ENCODE measurements around the gene MYBPC1.
A peak's percentile ranks its signal among the peaks of the same experiment; 100 is the strongest.
"Not testable (repeated sequence)": the region's sequence is repeated elsewhere in the genome, so short reads cannot be mapped to it uniquely, and the experiment has no call there.

MYBPC1 gene

DNA sequence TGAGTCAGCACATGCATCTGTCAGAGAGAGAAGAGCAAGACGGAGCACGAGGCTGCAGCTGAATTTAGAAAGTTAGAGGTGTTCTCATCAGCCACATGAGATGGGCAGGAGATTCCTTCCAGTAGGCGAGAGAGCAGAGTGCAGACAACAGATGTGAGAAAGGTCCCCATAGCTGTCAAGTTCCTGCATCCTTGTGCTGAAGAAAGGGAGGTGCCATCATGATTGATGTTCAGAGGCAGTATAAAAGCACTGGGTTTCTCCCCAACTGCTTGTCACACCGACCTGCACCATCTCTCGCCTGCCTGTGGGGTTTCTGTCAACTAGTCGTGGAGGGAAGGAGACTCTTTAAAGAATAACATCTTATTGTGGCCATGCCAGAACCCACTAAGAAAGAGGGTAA, at the start of gene MYBPC1:
Gene MYBPC1 (plus strand): TSS at position 272 of the 400 bp plus-strand sequence. CDS start 100 bp downstream, at position 372.
- DNase-seq (ENCODE audit: low read depth): no peak

GRCh38 chr12:101551362-101552114, 43.2 kb upstream of the MYBPC1 start:
- no peak for DNase-seq (ENCODE audit: low read depth)

DNA sequence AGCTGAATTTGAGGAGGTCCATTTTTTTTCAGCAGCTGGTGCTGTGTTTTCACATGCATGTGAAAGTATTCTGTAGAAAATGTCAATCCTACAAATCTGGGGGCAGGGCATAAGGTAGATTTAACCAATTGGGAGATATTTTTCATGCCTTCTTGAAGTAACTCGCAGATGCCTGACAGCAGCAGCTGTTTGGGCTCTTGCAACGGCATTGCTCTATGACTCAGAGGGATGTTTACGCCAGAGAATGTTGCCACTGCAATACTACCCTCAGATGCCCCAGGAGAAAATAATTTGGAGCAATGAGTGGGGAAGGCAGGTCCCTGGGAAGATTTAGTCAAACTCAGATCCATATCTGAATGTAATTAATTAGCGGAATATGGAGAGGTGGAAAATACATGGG, 42.5 kb upstream of the MYBPC1 start:
- peak; percentile 12 for DNase-seq (ENCODE audit: low read depth)

- DNase-seq (ENCODE audit: low read depth): no peak
Observed at GRCh38 chr12:101557094-101557493, 37.7 kb upstream of the MYBPC1 start.

- not testable (repeated sequence) for DNase-seq (ENCODE audit: low read depth)
Observed at GRCh38 chr12:101558726-101559125, 36.0 kb upstream of the MYBPC1 start.

GRCh38 chr12:101563212-101563611, 31.6 kb upstream of the MYBPC1 start:
- DNase-seq (ENCODE audit: low read depth): no peak

- no peak for DNase-seq (ENCODE audit: low read depth)
Observed at GRCh38 chr12:101564912-101565311, 29.9 kb upstream of the MYBPC1 start.

DNA sequence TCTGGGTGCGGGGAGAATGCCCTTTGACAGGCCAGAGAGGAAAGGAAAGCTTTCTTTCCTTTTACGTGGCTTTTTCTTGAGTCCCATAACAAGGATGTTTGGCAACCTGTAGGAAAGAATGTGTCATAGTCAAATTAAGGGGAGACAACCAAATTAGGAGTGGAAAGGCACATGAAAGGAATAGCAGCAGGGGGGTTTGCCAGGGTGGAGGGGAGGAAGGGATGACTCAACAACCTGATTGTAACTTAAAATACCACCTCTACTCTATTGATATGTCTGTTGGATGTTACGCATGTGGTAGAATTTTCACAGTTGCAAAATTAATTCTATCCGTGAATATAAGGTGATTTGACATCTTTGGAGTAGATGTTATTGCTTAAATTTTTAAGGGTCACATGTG, 28.5 kb upstream of the MYBPC1 start:
- DNase-seq (ENCODE audit: low read depth): no peak

DNA sequence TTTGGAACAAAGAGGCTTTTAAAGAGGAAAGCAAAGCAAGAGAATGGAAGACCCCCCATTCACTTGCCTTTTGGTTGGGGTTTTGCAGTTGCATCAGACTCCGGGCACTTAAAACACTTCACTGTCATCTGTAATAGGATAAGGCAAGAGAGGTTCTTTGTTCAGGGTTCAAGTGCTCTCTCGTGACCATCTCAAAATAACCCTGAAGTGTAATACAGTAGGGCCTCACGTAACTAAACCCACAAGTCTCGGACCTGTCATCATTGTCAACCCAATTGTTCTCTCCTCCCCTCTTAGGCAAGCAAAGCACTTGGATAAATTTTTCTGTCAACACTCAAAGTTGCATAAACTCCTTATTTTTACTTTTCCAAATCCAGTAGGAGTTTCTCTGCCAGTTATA, 26.9 kb upstream of the MYBPC1 start:
- no peak for DNase-seq (ENCODE audit: low read depth)

DNA sequence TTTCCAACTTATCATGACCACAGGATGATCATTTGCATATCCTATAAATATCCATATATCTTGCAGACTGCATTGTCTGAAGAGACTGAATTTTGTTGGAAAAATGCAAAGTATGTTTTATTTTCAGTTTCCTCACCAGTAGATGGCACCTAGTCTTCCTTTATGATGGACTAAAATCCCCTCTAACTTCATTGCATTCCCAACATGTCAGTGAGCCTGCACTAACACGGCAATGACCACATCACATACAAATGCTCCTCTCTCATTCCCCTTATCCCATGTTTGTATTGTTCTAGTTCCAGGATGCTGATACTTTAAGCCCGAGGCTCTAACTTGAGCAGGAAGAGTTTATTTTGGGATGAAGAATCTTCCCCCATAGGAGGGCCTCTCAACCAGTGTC, 24.7 kb upstream of the MYBPC1 start:
- DNase-seq (ENCODE audit: low read depth): peak; percentile 13

- no peak for DNase-seq (ENCODE audit: low read depth)
Observed at GRCh38 chr12:101571105-101571504, 23.7 kb upstream of the MYBPC1 start.

GRCh38 chr12:101573743-101574142, 21.0 kb upstream of the MYBPC1 start:
- no peak for DNase-seq (ENCODE audit: low read depth)

DNA sequence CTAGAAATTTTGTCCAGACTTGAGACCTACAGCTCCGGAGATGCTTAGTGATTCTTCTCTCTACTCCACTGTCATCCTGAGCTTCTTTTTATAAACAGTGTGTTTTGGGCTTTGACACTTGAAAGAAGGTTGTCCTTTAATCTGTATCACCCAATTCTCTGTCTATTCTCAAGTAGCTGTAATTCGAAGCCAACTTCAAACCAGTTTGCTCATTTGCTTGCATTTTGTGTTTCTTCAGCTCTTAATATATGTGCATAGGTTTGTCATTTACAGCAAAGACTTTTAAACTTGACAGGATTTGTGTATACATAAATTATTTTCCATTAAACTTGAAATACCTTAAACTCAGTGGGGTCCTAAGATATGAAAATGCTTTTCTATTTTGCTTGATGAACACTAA, 16.4 kb upstream of the MYBPC1 start:
- no peak for DNase-seq (ENCODE audit: low read depth)

DNA sequence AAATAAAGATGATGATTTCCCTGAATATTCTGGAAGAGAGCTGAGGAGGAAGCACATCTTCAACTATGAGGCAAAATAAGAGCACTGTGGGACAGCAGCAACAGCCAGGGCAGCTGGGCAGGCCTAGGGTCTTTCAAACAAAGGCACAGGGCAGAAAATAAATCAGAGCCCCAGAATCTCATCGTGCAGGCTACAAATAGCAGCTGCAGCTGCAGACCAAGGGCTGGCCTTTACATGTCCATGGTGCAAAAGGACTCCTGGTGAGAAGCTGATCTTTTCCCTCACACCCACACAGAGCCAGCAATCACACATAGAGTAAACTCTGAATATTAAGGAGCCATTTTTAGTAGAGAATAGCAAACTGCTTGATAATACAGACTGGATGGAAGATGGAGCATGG, 13.6 kb upstream of the MYBPC1 start:
- no peak for DNase-seq (ENCODE audit: low read depth)

DNA sequence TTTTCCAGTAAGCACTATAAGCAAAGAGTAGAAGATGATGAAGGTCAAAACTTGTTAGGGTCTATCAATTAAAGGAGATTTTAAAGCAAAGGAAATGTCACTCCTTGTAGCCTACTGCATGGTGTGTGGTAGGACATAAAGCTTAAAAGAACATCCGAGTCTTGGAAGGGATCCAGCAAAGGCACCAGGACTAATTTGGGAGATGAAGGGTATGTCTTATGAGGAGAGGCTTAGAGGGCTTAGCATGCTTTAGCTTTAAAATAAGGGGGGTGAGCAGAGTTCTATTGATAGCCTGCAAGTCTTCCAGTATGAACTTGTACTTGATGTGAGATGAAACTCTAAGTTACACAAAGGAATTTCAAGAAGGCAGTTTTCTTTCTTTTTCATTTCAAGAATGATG, 11.8 kb upstream of the MYBPC1 start:
- DNase-seq (ENCODE audit: low read depth): no peak

DNA sequence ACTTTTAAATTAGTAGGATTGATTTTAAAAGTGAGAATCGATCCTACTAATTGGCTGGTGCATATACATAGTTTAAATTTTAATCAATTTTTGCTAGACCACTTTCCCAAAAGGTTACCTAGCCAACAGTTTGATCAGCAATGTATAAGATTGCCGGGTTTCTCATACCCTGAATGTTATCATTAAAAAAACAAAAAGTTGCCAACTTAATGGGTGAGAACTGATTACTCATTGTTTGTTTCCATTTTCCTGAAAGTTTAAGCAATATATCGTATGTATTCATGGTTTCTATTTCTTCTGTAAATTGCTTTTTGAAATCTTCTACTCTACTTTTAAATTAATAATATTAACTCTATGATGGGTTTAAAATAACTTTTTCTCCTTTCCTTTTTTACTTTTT, 4.4 kb upstream of the MYBPC1 start:
- no peak for DNase-seq (ENCODE audit: low read depth)

DNA sequence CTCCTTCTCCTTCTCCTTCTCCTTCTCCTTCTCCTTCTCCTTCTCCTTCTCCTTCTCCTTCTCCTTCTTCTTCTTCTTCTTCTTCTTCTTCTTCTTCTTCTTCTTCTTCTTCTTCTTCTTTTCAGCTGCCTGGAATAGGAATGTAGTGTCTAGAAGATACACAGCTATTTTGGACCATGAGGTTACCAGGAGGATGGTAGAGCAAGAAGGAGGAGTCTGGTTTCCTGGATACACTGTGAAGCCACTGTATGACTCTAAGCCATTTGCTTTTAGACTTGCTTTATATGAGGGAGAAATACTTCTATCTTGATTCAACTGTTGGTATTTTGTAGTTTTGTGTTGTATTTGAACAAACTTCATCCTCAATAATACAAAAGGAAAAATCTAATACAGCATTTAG, 3.0 kb upstream of the MYBPC1 start:
- DNase-seq (ENCODE audit: low read depth): no peak

GRCh38 chr12:101592448-101592847, 2.3 kb upstream of the MYBPC1 start:
- DNase-seq (ENCODE audit: low read depth): no peak

GRCh38 chr12:101592921-101593320, 1.9 kb upstream of the MYBPC1 start:
- no peak for DNase-seq (ENCODE audit: low read depth)

GRCh38 chr12:101596172-101596571, 1.4 kb downstream of the MYBPC1 start:
- DNase-seq (ENCODE audit: low read depth): no peak

DNA sequence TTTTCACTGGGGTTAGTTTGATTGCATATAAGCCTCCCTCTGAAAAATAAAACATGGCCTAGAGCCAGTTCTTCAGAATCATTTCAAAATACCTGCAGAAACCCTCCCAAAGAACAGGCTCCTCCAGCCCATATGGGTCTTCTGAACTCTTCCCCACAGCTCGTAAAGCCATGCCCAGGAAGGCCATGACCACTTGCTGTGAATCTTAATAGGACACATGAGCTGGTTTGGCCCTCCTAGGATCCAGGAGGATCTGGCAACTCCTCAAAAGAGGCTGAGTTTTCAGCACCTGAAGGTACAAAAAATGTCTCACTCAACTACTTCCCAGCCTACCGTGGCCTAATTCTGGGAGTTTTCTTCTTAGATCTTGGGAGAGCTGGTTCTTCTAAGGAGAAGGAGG, 2.4 kb downstream of the MYBPC1 start:
- no peak for DNase-seq (ENCODE audit: low read depth)

GRCh38 chr12:101598483-101598882, 3.7 kb downstream of the MYBPC1 start:
- DNase-seq (ENCODE audit: low read depth): no peak

DNA sequence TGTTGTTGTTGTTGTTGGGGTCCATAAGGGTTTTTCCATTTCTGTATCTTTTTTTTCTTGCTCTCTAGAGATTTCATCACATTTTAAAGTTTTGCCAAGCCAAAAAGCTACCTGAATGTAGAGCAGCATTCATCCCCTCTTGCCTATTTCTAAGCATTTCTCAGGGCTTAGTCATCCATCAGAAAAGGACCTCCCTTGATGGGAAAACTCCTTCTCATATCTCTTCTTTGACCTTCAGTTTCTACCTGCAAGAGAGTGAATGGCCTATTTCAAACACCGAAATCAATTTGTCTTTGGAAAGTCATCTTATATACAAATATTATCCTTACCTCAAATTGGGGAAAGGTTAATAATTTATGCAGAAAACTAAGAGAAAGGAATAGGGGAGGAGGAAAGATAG, 4.5 kb downstream of the MYBPC1 start:
- no peak for DNase-seq (ENCODE audit: low read depth)

- DNase-seq (ENCODE audit: low read depth): no peak
Observed at GRCh38 chr12:101599771-101600484, 5.2 kb downstream of the MYBPC1 start.
